Hepatocyte (in vitro differentiated cells): Measurements from ENCODE around the gene EGLN3. TPM values are rescaled to one million over a fixed set of nuclear protein-coding genes. Genes with fewer than 3 reads are reported as not detected.

Source experiments
- DNase-seq: peaks from one replicate; pipeline ENCODE4 v3.0.0-alpha.2; 2016; ENCODE audit warnings: low spot score
- H2AFZ ChIP-seq: fragments of 200-600 bp; sonication (generic); 2 replicates; pipeline ENCODE4 v1.6.0; 2016; ENCODE audit warnings: antibody characterized with exemption, mild to moderate bottlenecking
- H3K27ac ChIP-seq: fragments of 200-600 bp; sonication (generic); 2 replicates; pipeline ENCODE4 v1.5.1; 2016; ENCODE audit warnings: mild to moderate bottlenecking
- H3K27me3 ChIP-seq: fragments of 200-600 bp; sonication (generic); 2 replicates; pipeline ENCODE4 v1.6.1; 2016
- H3K36me3 ChIP-seq: fragments of 200-600 bp; sonication (generic); replicated peaks from 2 replicates; pipeline ENCODE4 v1.5.1; 2016; ENCODE audit warnings: low read depth; ENCODE audit not compliant: insufficient read depth
- H3K4me1 ChIP-seq: fragments of 200-600 bp; sonication (generic); 2 replicates; pipeline ENCODE4 v1.5.1; 2016; ENCODE audit warnings: mild to moderate bottlenecking, moderate library complexity; ENCODE audit not compliant: insufficient read depth
- H3K4me2 ChIP-seq: fragments of 200-600 bp; sonication (generic); 2 replicates; pipeline ENCODE4 v1.6.0; 2016
- H3K4me3 ChIP-seq: fragments of 200-600 bp; sonication (generic); 2 replicates; pipeline ENCODE4 v1.5.1; 2016; ENCODE audit warnings: mild to moderate bottlenecking
- H3K79me2 ChIP-seq: fragments of 200-600 bp; sonication (generic); 2 replicates; pipeline ENCODE4 v1.6.0; 2017; ENCODE audit warnings: mild to moderate bottlenecking
- H3K9me2 ChIP-seq: fragments of 200-600 bp; sonication (generic); replicated peaks from 2 replicates; pipeline ENCODE4 v1.6.0; 2017; ENCODE audit warnings: mild to moderate bottlenecking; ENCODE audit not compliant: insufficient read depth
- H3K9me3 ChIP-seq: fragments of 200-600 bp; sonication (generic); 2 replicates; pipeline ENCODE4 v1.5.1; 2016; ENCODE audit warnings: low read depth, mild to moderate bottlenecking
- H4K20me1 ChIP-seq: fragments of 200-600 bp; sonication (generic); 2 replicates; pipeline ENCODE4 v1.6.0; 2016; ENCODE audit warnings: mild to moderate bottlenecking; ENCODE audit not compliant: insufficient read depth, poor library complexity, severe bottlenecking
- CTCF ChIP-seq: fragments of 200-600 bp; sonication (generic); IDR thresholded peaks from 2 replicates; pipeline ENCODE4 v1.5.1; 2016; ENCODE audit warnings: antibody characterized with exemption, mild to moderate bottlenecking; ENCODE audit not compliant: poor library complexity
- EZH2 ChIP-seq: fragments of 200-600 bp; sonication (generic); IDR thresholded peaks from 2 replicates; pipeline ENCODE4 v1.6.1; 2016; ENCODE audit warnings: antibody characterized with exemption, mild to moderate bottlenecking, borderline replicate concordance
- EZH2phosphoT487 ChIP-seq: fragments of 200-600 bp; sonication (generic); IDR thresholded peaks from one replicate; pipeline ENCODE4 v1.6.1; 2018; ENCODE audit warnings: antibody characterized with exemption, mild to moderate bottlenecking, low read depth, moderate library complexity; ENCODE audit not compliant: unreplicated experiment, severe bottlenecking
- WGBS: methylation state at CpG from one replicate; pipeline ENCODE4 v1.1.6; 2016; ENCODE audit warnings: low lambda C conversion rate; ENCODE audit errors: missing lambda C conversion rate; 5-methylcytosine and 5-hydroxymethylcytosine counted together
- polyA plus RNA-seq: library from polyadenylated mRNA; unstranded; fragments of >200 nt; fragmentation: Nextera tagmentation; extraction: Ambion mirVana; gene quantifications from 2 replicates; pipeline ENCODE4 v1.2.1, GENCODE V29; 2016
- total RNA-seq: library from RNA; depleted of rRNA; stranded (reverse); fragments of >200 nt; gene quantifications from 2 replicates; pipeline ENCODE4 v1.2.3, GENCODE V29; 2014

Gene EGLN3
- total and polyA plus RNA-seq, 2 experiments from 2014 or later = 11.9 to 17.2 TPM

DNA sequence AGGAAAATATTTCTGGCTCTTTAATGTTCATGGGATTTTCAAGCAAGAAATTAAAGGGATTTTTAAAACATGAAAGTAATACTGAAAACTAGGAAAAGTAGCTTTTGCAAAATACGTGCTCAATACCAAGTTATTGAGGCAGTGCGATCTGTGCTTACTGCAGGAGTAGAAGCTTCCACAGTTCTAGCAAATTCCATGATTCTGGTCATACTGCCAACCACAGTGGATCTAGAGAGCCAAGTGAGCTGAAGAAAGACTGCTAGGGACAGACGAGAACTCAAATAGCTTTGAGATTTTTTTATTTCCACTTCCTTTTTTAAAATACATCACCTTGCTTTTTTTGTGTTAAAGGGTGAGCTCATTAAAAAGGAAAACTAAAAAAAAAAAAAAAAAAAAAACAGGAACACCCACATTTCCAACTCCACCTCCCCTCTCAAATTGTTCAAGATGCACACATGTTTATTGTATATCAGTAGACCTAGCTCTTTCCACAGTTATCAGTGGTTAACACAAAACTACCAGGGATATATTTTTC is 26.2 kb downstream of the EGLN3 start:
- peaks cover 4% of the 10 kb centered on the region for H3K4me1 ChIP-seq
- no peaks in the 10 kb centered on the region for H3K36me3 ChIP-seq
- no peaks in the 10 kb centered on the region for H3K9me3 ChIP-seq
- 99% methylated on average over 3 of the region's 3 CpGs for WGBS
- TF ChIP-seq EZH2phosphoT487 (no peak), EZH2 (no peak), CTCF (no peak)
- no peaks in the 10 kb centered on the region for H4K20me1 ChIP-seq
- H3K27ac ChIP-seq = no peak overlapping the region
- no peak overlapping the region for H2AFZ ChIP-seq
- H3K4me3 ChIP-seq = no peak overlapping the region
- H3K4me2 ChIP-seq = no peak overlapping the region
- no peaks in the 10 kb centered on the region for H3K79me2 ChIP-seq
- no peaks in the 10 kb centered on the region for H3K9me2 ChIP-seq
- no peaks in the 10 kb centered on the region for H3K27me3 ChIP-seq
- no peak for DNase-seq

DNA sequence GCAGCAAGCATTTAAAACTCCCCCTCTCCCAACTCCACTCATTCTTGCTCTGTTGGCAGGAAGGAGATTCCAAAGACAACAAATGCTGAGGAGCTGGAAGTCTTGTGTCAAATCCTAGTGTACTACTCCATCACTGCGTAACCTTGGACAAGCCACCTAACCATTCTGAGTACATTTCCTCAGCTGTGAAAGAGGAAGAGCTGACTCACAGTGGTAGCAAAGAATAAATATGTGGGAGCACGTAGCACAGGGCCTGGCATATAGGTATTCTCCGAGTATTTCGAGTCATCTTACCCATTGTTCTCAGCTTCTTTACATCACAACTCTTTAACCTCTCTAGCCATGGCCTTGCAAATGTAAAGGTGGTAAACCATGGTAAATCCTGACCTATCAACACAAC is 28.7 kb downstream of the EGLN3 start:
- Histone ChIP-seq H3K4me2 (no peak overlapping the region), H3K9me3 (no peaks in the 10 kb centered on the region), H3K9me2 (no peaks in the 10 kb centered on the region), H3K27ac (no peak overlapping the region), H3K4me3 (no peak overlapping the region), H4K20me1 (no peaks in the 10 kb centered on the region), H3K27me3 (no peaks in the 10 kb centered on the region), H3K79me2 (no peaks in the 10 kb centered on the region), H3K4me1 (peaks cover 4% of the 10 kb centered on the region), H3K36me3 (no peaks in the 10 kb centered on the region), H2AFZ (no peak overlapping the region)
- TF ChIP-seq EZH2 (no peak), CTCF (no peak), EZH2phosphoT487 (no peak)
- no peak for DNase-seq
- 96% methylated on average over 4 of the region's 4 CpGs for WGBS

GRCh38 chr14:33918256-33918655 is 32.6 kb downstream of the EGLN3 start:
- H3K9me3 ChIP-seq = no peaks in the 10 kb centered on the region
- no peaks in the 10 kb centered on the region for H3K79me2 ChIP-seq
- no peaks in the 10 kb centered on the region for H3K36me3 ChIP-seq
- no peaks in the 10 kb centered on the region for H3K9me2 ChIP-seq
- no peaks in the 10 kb centered on the region for H3K27me3 ChIP-seq
- no peak overlapping the region for H3K27ac ChIP-seq
- TF ChIP-seq EZH2 = no peak
- TF ChIP-seq CTCF = no peak
- TF ChIP-seq EZH2phosphoT487 = no peak
- H3K4me1 ChIP-seq = peaks cover 6% of the 10 kb centered on the region
- H3K4me3 ChIP-seq = no peak overlapping the region
- DNase-seq = no peak
- H3K4me2 ChIP-seq = no peak overlapping the region
- WGBS = 93% methylated on average over 3 of the region's 3 CpGs
- H2AFZ ChIP-seq = no peak overlapping the region
- no peaks in the 10 kb centered on the region for H4K20me1 ChIP-seq

GRCh38 chr14:33917661-33918060 is 33.2 kb downstream of the EGLN3 start:
- Histone ChIP-seq H3K4me1 (peaks cover 6% of the 10 kb centered on the region), H3K4me3 (no peak overlapping the region), H3K27me3 (no peaks in the 10 kb centered on the region), H3K9me3 (no peaks in the 10 kb centered on the region), H3K9me2 (no peaks in the 10 kb centered on the region), H3K4me2 (no peak overlapping the region), H3K27ac (no peak overlapping the region), H3K36me3 (no peaks in the 10 kb centered on the region), H2AFZ (no peak overlapping the region), H4K20me1 (no peaks in the 10 kb centered on the region), H3K79me2 (no peaks in the 10 kb centered on the region)
- 90% methylated on average over 1 of the region's 1 CpG for WGBS
- DNase-seq = no peak
- TF ChIP-seq CTCF = no peak
- TF ChIP-seq EZH2phosphoT487 = no peak
- no peak for TF ChIP-seq EZH2
